HG03439 (cell line): ENCODE data around the gene GNAI2.
A peak's percentile ranks its signal among the peaks of the same experiment; 100 is the strongest.
"Not testable (repeated sequence)": the region's sequence is repeated elsewhere in the genome, so short reads cannot be mapped to it uniquely, and the experiment has no call there.

Experiments
- ATAC-seq: cut with Tn5 transposase; IDR thresholded peaks from one replicate; pipeline ENCODE4 v1.9.1; 2021; ENCODE audit warnings: mild to moderate bottlenecking, moderate library complexity; ENCODE audit not compliant: unreplicated experiment

The GNAI2 gene

GRCh38 chr3:50244813-50245212 is 8.8 kb downstream of the GNAI2 start:
- not testable (repeated sequence) for ATAC-seq

- ATAC-seq: no peak
Observed at GRCh38 chr3:50245251-50245745, 9.3 kb downstream of the GNAI2 start.

- ATAC-seq: peak; percentile 63
Observed at GRCh38 chr3:50245831-50246516, 10.0 kb downstream of the GNAI2 start.

GRCh38 chr3:50246517-50246954 is 10.5 kb downstream of the GNAI2 start:
- ATAC-seq: peak; percentile 25

- ATAC-seq: no peak
Observed at GRCh38 chr3:50248387-50248786, 12.4 kb downstream of the GNAI2 start.

GRCh38 chr3:50249457-50249856 is 13.5 kb downstream of the GNAI2 start:
- no peak for ATAC-seq

- no peak for ATAC-seq
Observed at GRCh38 chr3:50250514-50250913, 14.5 kb downstream of the GNAI2 start.

- ATAC-seq: no peak
Observed at GRCh38 chr3:50251220-50251619, 15.2 kb downstream of the GNAI2 start.

GRCh38 chr3:50254577-50255250 is 18.7 kb downstream of the GNAI2 start:
- no peak for ATAC-seq

GRCh38 chr3:50255251-50255615 is 19.2 kb downstream of the GNAI2 start:
- ATAC-seq: no peak

- ATAC-seq: no peak
Observed at GRCh38 chr3:50256978-50257890, 21.2 kb downstream of the GNAI2 start.

GRCh38 chr3:50258029-50258680 is 22.2 kb downstream of the GNAI2 start:
- ATAC-seq: no peak

GRCh38 chr3:50258979-50259378 is 23.0 kb downstream of the GNAI2 start:
- no peak for ATAC-seq

- peak; percentile 23 for ATAC-seq
Observed at GRCh38 chr3:50259432-50260026, 23.5 kb downstream of the GNAI2 start.

- ATAC-seq: peak; percentile 78
Observed at GRCh38 chr3:50260027-50260941, 24.3 kb downstream of the GNAI2 start.

GRCh38 chr3:50260942-50261441 is 25.0 kb downstream of the GNAI2 start:
- no peak for ATAC-seq

GRCh38 chr3:50261505-50261904 is 25.5 kb downstream of the GNAI2 start:
- no peak for ATAC-seq

GRCh38 chr3:50262200-50262599 is 26.2 kb downstream of the GNAI2 start:
- not testable (repeated sequence) for ATAC-seq

GRCh38 chr3:50262778-50263177 is 26.8 kb downstream of the GNAI2 start:
- ATAC-seq: no peak
